ENCODE results near the gene MYCN.
"Not testable (repeated sequence)": the region's sequence is repeated elsewhere in the genome, so short reads cannot be mapped to it uniquely, and the experiment has no call there.

MYCN gene

DNA sequence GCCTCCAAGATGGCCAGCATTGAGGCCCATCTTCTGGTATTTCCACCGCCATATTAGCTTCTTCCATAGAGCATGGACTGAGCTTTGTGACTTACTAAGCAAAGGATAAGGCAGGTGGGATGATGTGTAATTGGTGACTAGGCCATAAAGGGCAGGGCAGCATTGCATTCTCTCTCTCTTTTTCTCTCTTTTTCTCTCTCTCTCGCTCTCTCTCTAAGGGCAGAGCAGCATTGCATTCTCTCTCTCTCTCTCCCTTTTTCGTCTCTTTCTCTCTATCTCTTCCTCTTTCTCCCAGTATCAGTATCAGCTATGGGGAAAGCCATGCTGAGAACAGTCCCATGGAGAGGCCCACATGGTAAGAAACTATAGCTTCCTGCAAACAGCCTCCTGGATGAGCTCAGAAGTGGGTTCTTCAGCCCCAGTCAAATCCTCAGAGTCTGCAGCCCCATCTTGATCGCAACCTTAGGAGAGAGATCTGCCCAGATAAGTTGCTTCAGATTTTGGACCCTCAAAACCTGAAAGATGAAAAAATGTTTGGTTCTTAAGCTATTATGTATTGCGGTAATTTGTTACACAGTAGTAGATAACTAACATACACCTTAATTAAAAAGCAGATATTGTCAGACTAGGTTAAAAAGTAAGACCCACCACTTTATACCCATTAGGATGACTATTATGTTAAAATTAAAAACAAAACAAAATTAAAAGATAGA, 39.1 kb upstream of the MYCN start:
- DNase-seq = no peak
- ATAC-seq (replicated peaks) = no peak
- H3K4me3 Mint-ChIP-seq = no peak overlapping the region
- no peaks in the 10 kb centered on the region for H3K27me3 Mint-ChIP-seq
- no peaks in the 10 kb centered on the region for H3K4me1 Mint-ChIP-seq
- H3K27ac Mint-ChIP-seq = no peak overlapping the region
- H3K9me3 Mint-ChIP-seq = peaks cover 17 to 19% of the 10 kb centered on the region in 2 donors
- no peaks in the 10 kb centered on the region for H3K36me3 Mint-ChIP-seq

DNA sequence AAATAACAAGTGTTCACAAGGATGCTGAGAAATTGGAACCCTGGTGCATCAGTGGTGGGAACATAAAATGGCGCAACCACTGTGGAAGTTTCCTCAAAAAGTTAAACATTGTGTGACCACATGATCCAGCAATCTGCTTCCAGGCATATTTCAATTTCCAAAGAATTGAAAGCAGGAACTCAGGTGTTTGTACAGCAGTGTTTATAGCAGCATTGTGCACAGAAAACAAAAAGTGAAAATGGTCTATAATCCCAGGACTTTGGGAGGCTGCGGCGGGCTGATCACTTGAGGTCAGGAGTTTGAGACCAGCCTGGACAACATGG, 38.6 kb upstream of the MYCN start:
- no peak for ATAC-seq (replicated peaks)
- no peak overlapping the region for H3K4me3 Mint-ChIP-seq
- peaks cover 15 to 17% of the 10 kb centered on the region in 2 donors for H3K9me3 Mint-ChIP-seq
- no peaks in the 10 kb centered on the region for H3K36me3 Mint-ChIP-seq
- no peak overlapping the region for H3K27ac Mint-ChIP-seq
- no peaks in the 10 kb centered on the region for H3K27me3 Mint-ChIP-seq
- no peak for DNase-seq
- H3K4me1 Mint-ChIP-seq = no peaks in the 10 kb centered on the region

DNA sequence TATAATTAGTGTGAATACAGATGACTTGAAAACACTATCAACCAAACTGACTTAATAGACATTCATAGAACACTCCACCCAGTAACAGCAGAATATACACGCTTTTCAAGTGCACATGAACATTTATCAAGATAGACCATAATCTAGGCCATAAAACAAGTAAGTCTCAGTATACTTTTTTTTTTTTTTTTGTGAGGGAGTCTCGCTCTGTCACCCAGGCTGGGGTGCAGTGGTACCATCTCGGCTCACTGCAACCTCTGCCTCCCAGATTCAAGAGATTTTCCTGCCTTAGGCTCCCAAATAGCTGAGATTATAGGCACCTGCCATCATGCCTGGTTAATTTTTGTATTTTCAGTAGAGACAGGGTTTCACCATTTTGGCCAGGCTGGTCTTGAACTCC, 36.4 kb upstream of the MYCN start:
- not testable (repeated sequence) for ATAC-seq (replicated peaks)
- H3K9me3 Mint-ChIP-seq = peaks cover 8 to 12% of the 10 kb centered on the region in 2 donors

DNA sequence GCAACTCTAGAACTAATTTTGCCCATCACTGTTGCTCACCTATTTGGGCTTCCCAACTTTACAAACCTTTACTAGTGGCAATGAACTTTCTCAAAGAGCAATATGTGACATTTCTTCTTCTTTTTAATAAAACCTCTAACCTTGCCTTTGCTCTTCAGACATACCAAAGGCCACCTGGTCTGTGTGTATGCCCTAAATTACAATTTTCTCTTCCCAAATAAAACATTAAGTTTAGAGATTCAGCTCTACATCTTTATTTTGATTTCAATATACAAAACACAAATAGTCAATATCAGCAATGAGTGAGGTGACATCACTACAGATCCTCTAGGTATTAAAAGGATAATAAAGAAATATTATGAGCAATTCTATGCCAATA, 35.1 kb upstream of the MYCN start:
- no peak for DNase-seq
- Mint-ChIP-seq H3K27me3 (no peaks in the 10 kb centered on the region), H3K27ac (no peak overlapping the region), H3K36me3 (no peaks in the 10 kb centered on the region), H3K4me3 (no peak overlapping the region), H3K9me3 (peaks cover 5 to 7% of the 10 kb centered on the region in 2 donors), H3K4me1 (no peaks in the 10 kb centered on the region)
- no peak for ATAC-seq (replicated peaks)

More for the DNA sequence above, 36.4 kb upstream of the MYCN start:
- DNase-seq, H3K4me3 Mint-ChIP-seq, H3K4me1 Mint-ChIP-seq, H3K36me3 Mint-ChIP-seq, H3K27me3 Mint-ChIP-seq, H3K27ac Mint-ChIP-seq: not testable (repeated sequence)

DNA sequence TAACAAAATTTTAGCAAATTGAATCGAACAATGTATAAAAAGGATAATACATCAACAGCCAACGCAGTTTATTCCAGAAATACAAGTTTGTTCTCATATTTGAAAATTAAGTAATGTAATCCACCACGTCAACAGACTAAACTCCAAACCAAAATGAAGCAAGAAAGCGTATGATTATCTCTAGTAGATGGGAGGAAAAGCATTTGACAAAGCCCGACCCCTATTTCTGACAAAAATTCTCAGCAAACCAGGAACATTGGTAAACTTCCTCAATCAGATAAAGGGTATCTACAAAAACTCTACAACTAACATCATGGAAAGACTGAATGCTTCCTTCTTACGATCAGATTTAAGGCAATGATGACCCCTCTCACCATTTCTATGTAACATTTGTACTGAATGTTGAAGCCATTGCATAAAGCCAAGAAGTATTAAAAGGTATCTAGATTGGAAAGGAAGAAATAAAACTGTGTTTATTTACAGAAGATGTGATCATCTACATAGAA, 34.3 kb upstream of the MYCN start:
- Mint-ChIP-seq H3K9me3 (peaks cover 5 to 7% of the 10 kb centered on the region in 2 donors), H3K27ac (no peak overlapping the region), H3K4me3 (no peak overlapping the region), H3K36me3 (no peaks in the 10 kb centered on the region), H3K4me1 (no peaks in the 10 kb centered on the region), H3K27me3 (peaks cover 0 to 7% of the 10 kb centered on the region in 2 donors)
- no peak for DNase-seq
- ATAC-seq (replicated peaks) = no peak

DNA sequence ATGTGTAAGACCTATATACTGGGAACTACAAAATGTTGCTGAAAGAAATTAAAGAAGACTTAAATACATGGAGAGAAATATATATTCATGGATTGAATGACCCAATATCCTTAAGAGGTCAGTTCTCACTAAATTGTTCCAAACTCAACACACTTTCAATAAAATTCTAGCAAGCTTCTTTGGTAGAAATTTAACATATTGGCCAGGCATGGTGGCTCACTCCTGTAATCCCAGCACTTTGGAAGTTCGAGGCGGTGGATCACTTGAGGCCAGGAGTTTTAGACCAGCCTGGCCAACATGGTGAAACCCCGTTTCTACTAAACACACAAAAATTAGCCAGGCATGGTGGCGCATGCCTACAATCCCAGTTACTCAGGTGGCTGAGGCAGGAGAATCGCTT, 33.6 kb upstream of the MYCN start:
- no peaks in the 10 kb centered on the region for H3K36me3 Mint-ChIP-seq
- peaks cover 0 to 7% of the 10 kb centered on the region in 2 donors for H3K27me3 Mint-ChIP-seq
- H3K4me3 Mint-ChIP-seq = no peak overlapping the region
- peaks cover 3% of the 10 kb centered on the region in 2 donors for H3K9me3 Mint-ChIP-seq
- H3K4me1 Mint-ChIP-seq = no peaks in the 10 kb centered on the region
- no peak overlapping the region for H3K27ac Mint-ChIP-seq
- DNase-seq = no peak
- ATAC-seq (replicated peaks) = no peak

DNA sequence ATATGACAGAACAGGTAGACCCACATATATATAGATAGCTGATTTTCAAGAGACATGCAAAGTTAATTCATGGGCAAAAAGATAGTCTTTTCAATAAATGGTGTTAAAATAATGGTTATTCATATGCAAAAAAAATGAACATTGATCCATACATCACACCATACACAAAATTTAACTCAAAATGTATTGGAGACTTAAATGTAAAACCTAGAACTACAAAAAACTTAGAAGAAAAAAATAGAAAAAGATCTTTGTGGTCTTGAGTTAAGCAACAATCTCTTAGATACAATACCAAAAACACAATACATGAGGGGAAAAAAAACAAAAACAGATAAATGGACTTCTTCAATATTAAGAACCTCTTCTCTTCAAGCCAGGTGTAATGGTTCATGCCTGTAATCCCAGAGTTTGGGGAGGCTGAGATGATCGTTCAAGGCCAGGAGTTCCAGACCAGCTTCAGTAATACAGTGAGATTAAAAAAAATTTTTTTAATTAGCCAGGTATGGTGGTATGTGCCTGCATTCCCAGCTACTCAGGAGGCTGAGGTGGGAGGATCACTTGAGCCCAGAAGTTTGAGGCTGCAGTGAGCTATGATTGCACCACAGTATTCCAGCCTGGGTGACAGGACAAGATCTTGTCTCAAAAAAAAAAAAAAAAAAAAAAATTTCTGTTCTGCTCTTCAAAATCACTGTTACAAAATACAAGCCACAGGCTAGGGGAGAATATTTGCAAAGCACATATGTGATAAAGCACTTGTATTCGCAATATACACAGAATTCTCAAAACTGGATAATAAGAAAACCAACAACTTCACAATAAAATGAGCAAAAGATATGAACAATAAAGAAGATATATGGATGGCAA, 32.7 kb upstream of the MYCN start:
- ATAC-seq (replicated peaks) (no peak), DNase-seq (no peak)
- H3K27ac Mint-ChIP-seq = no peak overlapping the region
- peaks cover 3% of the 10 kb centered on the region in 2 donors for H3K9me3 Mint-ChIP-seq
- H3K36me3 Mint-ChIP-seq = no peaks in the 10 kb centered on the region
- H3K27me3 Mint-ChIP-seq = peaks cover 0 to 7% of the 10 kb centered on the region in 2 donors
- H3K4me3 Mint-ChIP-seq = no peak overlapping the region
- no peaks in the 10 kb centered on the region for H3K4me1 Mint-ChIP-seq

DNA sequence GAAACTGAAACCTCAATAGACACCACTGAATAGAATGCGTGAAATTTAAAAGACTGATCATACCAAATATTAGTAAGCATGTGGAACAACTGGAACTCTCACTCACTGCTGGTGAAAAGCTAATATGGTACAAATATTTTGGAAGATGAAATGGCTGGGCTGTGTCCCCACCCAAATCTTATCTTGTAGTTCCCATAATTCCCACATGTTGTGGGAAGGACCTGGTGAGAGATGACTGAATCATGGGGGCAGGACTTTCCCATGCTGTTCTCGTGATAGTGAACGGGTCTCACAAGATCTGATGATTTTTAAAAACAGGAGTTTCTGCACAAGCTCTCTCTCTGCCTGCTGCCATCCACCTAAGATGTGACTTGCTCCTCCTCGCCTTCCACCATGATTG, 32.0 kb upstream of the MYCN start:
- Mint-ChIP-seq H3K27ac (no peak overlapping the region), H3K4me1 (no peaks in the 10 kb centered on the region), H3K4me3 (no peak overlapping the region), H3K9me3 (peaks cover 3% of the 10 kb centered on the region in 2 donors), H3K36me3 (no peaks in the 10 kb centered on the region), H3K27me3 (peaks cover 0 to 7% of the 10 kb centered on the region in 2 donors)
- ATAC-seq (replicated peaks) = no peak
- no peak for DNase-seq

DNA sequence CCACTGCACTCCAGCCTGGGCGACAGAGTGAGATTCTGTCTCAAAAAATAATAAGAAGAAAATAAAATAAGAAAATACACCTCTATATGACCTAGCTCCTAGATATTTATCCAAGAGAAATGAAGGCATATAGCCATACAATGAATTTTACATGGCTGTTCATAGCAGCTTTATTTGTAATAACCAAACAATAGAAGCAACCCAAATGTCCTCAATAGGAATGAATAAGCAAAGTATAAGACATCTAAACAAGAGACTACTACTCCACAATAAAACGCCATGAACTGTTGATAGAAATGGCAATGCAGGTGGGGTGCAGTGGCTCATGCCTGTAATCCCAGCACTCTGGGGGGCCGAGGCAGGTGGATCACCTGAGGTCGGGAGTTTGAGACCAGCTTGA, 31.2 kb upstream of the MYCN start:
- no peaks in the 10 kb centered on the region for H3K36me3 Mint-ChIP-seq
- ATAC-seq (replicated peaks) (no peak), DNase-seq (no peak)
- H3K27me3 Mint-ChIP-seq = peaks cover 0 to 13% of the 10 kb centered on the region in 2 donors
- no peak overlapping the region for H3K27ac Mint-ChIP-seq
- peaks cover 3% of the 10 kb centered on the region in 2 donors for H3K9me3 Mint-ChIP-seq
- no peaks in the 10 kb centered on the region for H3K4me1 Mint-ChIP-seq
- H3K4me3 Mint-ChIP-seq = no peak overlapping the region

DNA sequence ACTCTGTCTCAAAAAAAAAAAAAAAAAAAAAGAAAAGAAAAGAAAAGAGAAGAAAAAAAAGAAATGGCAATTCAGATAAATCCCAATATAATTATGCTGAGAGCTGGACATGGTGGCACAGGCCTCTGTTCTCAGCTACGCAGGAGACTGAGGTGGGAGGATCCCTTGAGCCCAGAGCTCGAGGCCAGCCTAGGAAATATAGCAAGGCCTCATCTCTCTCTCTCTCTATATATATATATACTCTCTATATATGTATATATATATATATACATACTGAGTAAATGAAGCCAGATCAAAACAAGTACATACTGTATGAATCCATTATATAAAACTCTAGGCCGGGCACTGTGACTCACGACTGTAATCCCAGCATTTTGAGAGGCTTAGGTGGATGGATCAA, 30.6 kb upstream of the MYCN start:
- no peaks in the 10 kb centered on the region for H3K4me1 Mint-ChIP-seq
- H3K4me3 Mint-ChIP-seq = no peak overlapping the region
- H3K9me3 Mint-ChIP-seq = peaks cover 3% of the 10 kb centered on the region in 2 donors
- DNase-seq = no peak
- H3K27me3 Mint-ChIP-seq = peaks cover 0 to 14% of the 10 kb centered on the region in 2 donors
- no peak overlapping the region for H3K27ac Mint-ChIP-seq
- H3K36me3 Mint-ChIP-seq = no peaks in the 10 kb centered on the region
- ATAC-seq (replicated peaks) = no peak

DNA sequence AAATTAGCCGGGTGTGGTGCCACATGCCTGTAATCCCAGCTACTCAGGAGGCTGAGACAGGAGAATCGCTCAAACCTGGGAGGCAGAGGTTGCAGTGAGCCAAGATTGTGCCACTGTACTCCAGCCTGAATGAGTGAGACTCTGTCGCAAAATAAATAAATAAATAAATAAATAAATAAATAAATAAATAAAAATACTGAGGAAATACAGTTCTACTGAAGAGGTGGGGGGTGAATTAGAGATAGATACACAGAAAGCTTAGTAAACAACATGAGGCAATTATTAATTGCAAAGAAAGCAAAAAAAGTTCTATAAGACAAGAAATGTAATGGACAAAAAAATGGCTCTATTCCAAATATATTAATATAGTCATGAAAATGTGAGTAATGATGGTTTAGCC, 29.1 kb upstream of the MYCN start:
- not testable (repeated sequence) for ATAC-seq (replicated peaks); H3K4me1 Mint-ChIP-seq; DNase-seq; H3K27ac Mint-ChIP-seq; H3K4me3 Mint-ChIP-seq; H3K36me3 Mint-ChIP-seq; H3K9me3 Mint-ChIP-seq
- peaks cover 0 to 14% of the 10 kb centered on the region in 2 donors for H3K27me3 Mint-ChIP-seq

DNA sequence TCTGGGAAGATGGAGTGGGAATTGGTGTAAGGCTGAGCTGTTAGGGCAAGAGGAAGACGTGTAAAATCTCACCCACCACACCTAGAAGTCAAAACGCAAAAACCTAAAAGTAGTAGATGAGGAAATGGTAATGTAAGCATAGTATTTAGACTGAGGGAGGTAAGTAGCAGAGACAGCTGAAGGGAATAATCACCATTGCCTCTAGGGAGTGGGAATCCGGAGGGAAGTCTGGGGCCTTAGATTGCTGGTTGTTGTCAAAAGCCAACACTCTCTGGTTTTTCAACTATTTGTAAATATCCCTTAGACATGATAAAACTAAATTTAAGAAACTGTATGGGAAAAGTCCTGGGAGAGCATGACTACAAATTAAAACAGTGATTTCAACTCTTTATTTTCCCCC, 28.7 kb upstream of the MYCN start:
- DNase-seq (no peak), ATAC-seq (replicated peaks) (no peak)
- Mint-ChIP-seq H3K36me3 (no peaks in the 10 kb centered on the region), H3K4me1 (no peaks in the 10 kb centered on the region), H3K9me3 (peaks cover 2 to 3% of the 10 kb centered on the region in 2 donors), H3K27me3 (peaks cover 0 to 14% of the 10 kb centered on the region in 2 donors), H3K4me3 (no peak overlapping the region), H3K27ac (no peak overlapping the region)

DNA sequence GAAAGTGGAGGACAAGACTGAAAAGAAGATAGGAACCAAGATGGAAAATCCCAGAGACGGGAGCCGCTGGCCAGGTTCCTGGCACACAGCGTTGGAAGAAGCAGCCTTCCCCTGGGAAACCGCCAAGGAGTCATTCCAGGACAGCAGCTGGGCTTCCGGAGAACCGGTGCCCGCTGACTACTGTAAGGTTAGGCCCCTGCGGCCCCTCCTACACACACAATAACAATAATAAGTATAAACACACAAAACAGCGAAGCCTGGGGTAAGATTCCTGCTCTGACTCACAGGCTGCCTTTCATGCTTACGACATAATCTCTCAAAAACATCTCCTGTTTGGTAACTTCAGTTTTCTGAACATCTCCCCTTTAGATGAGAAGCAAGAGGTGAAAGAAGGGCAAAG, 28.1 kb upstream of the MYCN start:
- Mint-ChIP-seq H3K4me1 (no peaks in the 10 kb centered on the region), H3K4me3 (no peak overlapping the region), H3K27ac (no peak overlapping the region), H3K36me3 (no peaks in the 10 kb centered on the region), H3K9me3 (peaks cover 2 to 3% of the 10 kb centered on the region in 2 donors), H3K27me3 (peaks cover 0 to 14% of the 10 kb centered on the region in 2 donors)
- DNase-seq = no peak
- no peak for ATAC-seq (replicated peaks)

DNA sequence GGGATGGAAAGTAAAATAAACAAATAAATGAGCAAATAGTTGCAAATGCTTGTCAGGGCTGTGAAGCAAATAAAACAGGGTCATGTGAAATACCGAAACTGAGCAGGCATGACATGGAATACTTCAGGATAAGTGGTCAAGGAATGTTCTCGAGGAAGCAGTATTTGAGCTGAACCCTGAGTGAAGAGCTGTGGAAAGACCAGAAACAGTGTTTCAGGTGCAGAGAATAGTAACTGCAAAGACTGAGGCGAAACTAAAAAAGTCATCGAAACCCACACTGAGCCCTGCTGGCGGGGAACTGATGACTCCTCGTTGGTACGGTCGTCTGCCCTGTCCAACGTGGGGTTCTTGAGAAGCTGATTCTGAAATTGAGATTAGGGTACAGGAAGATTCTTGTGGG, 27.2 kb upstream of the MYCN start:
- Mint-ChIP-seq H3K4me3 (no peak overlapping the region), H3K9me3 (peaks cover under 1 to 1% of the 10 kb centered on the region in 2 donors), H3K4me1 (no peaks in the 10 kb centered on the region), H3K36me3 (no peaks in the 10 kb centered on the region), H3K27ac (no peak overlapping the region), H3K27me3 (peaks cover 0 to 14% of the 10 kb centered on the region in 2 donors)
- ATAC-seq (replicated peaks) = no peak
- no peak for DNase-seq

Measured in stimulated activated naive B cell treated with anti-CD40 and anti-IgM and Interleukin-4, amounts not matched to agents 10 μg/mL and 1 μg/mL and 100 μg/mL, for 72 hours (primary cell).